Activated CD8-positive, alpha-beta memory T cell treated with anti-CD3 and anti-CD28 coated beads for 36 hours (primary cell): Measurements from ENCODE around the gene MINDY4. TPM values are rescaled to one million over a fixed set of nuclear protein-coding genes. Genes with fewer than 3 reads are reported as not detected.

Source experiments
- CTCF ChIA-PET: fragments of 350-600 bp; sonication (Branson Sonifier 250); formaldehyde crosslinking; loops from one replicate; lab custom pipeline; 2021; ENCODE audit warnings: antibody characterized with exemption; lab: Charles Lee
- POLR2A ChIA-PET: fragments of 350-600 bp; sonication (Branson Sonifier 250); formaldehyde crosslinking; loops from one replicate; lab custom pipeline; 2021; ENCODE audit warnings: antibody characterized with exemption; lab: Charles Lee
- total RNA-seq, 2 experiments: library from RNA; stranded (reverse); gene quantifications; one replicate each; pipeline ENCODE4 v1.2.3, GENCODE V29; 2021

MINDY4 gene
- total RNA-seq, 2 experiments from 2014 or later, result 2.6 to 3.2 TPM

- POLR2A ChIA-PET, result no interaction called here
- CTCF ChIA-PET, result no interaction called here
Observed at GRCh38 chr7:30761214-30762156, 9.7 kb upstream of the MINDY4 start.

GRCh38 chr7:30764030-30764975, 6.9 kb upstream of the MINDY4 start:
- CTCF ChIA-PET, result interaction anchor here (1.1 kb wide), 1 partner anchor 24 kb away, joined by 3 read pairs; no protein-coding TSS in a partner anchor
- POLR2A ChIA-PET, result no interaction called here

GRCh38 chr7:30765408-30765807, 5.8 kb upstream of the MINDY4 start:
- CTCF ChIA-PET, result interaction anchor here (1.1 kb wide), 1 partner anchor 94 kb away, joined by 3 read pairs; no protein-coding TSS in a partner anchor
- POLR2A ChIA-PET, result no interaction called here

GRCh38 chr7:30770845-30771173, 408 bp upstream of the MINDY4 start:
- CTCF ChIA-PET, result interaction anchor here (1.9 kb wide), 1 partner anchor 30 kb away, joined by 7 read pairs; no protein-coding TSS in a partner anchor
- POLR2A ChIA-PET, result no interaction called here

- ChIA-PET CTCF (no interaction called here), POLR2A (no interaction called here)
Observed at GRCh38 chr7:30771880-30772425, 736 bp downstream of the MINDY4 start.

GRCh38 chr7:30772984-30773383, 1.8 kb downstream of the MINDY4 start:
- POLR2A ChIA-PET, result no interaction called here
- CTCF ChIA-PET, result interaction anchor here (1.1 kb wide), 1 partner anchor 147 kb away, joined by 3 read pairs; no protein-coding TSS in a partner anchor

- ChIA-PET POLR2A (no interaction called here), CTCF (no interaction called here)
Observed at GRCh38 chr7:30775992-30776391, 4.8 kb downstream of the MINDY4 start.

- ChIA-PET CTCF (interaction anchor here (0.6 kb wide), 1 partner anchor 1167 kb away, joined by 3 read pairs; no protein-coding TSS in a partner anchor), POLR2A (no interaction called here)
Observed at GRCh38 chr7:30776971-30777370, 5.8 kb downstream of the MINDY4 start.

GRCh38 chr7:30778255-30779025, 7.2 kb downstream of the MINDY4 start:
- CTCF ChIA-PET, result no interaction called here
- POLR2A ChIA-PET, result no interaction called here

- ChIA-PET CTCF (no interaction called here), POLR2A (no interaction called here)
Observed at GRCh38 chr7:30779574-30779973, 8.4 kb downstream of the MINDY4 start.

- ChIA-PET CTCF (no interaction called here), POLR2A (no interaction called here)
Observed at GRCh38 chr7:30780941-30781340, 9.7 kb downstream of the MINDY4 start.

- POLR2A ChIA-PET, result no interaction called here
- CTCF ChIA-PET, result no interaction called here
Observed at GRCh38 chr7:30782690-30783089, 11.5 kb downstream of the MINDY4 start.

GRCh38 chr7:30785786-30786185, 14.6 kb downstream of the MINDY4 start:
- POLR2A ChIA-PET, result no interaction called here
- CTCF ChIA-PET, result no interaction called here

- ChIA-PET POLR2A (no interaction called here), CTCF (no interaction called here)
Observed at GRCh38 chr7:30787486-30787885, 16.3 kb downstream of the MINDY4 start.

- POLR2A ChIA-PET, result no interaction called here
- CTCF ChIA-PET, result no interaction called here
Observed at GRCh38 chr7:30788640-30789333, 17.6 kb downstream of the MINDY4 start.

GRCh38 chr7:30789334-30789711, 18.1 kb downstream of the MINDY4 start:
- POLR2A ChIA-PET, result no interaction called here
- CTCF ChIA-PET, result no interaction called here

- ChIA-PET POLR2A (no interaction called here), CTCF (interaction anchor here (1.5 kb wide), 1 partner anchor 193 kb away, joined by 3 read pairs; no protein-coding TSS in a partner anchor)
Observed at GRCh38 chr7:30790356-30790755, 19.1 kb downstream of the MINDY4 start.

- POLR2A ChIA-PET, result no interaction called here
- CTCF ChIA-PET, result interaction anchor here (1.5 kb wide), 1 partner anchor 193 kb away, joined by 3 read pairs; no protein-coding TSS in a partner anchor
Observed at GRCh38 chr7:30791114-30791513, 19.9 kb downstream of the MINDY4 start.
